K562 (cell line): ENCODE results near the gene SOX15. TPM values are rescaled to one million over a fixed set of nuclear protein-coding genes. Genes with fewer than 3 reads are reported as not detected.

Experiments used
- BCOR ChIP-seq: fragments of 450-650 bp; IDR thresholded peaks from 2 replicates; pipeline ENCODE4 v1.6.1; 2016
- CBFA2T3 ChIP-seq: fragments of 450-650 bp; IDR thresholded peaks from 2 replicates; pipeline ENCODE4 v1.6.1; 2017
- CGGBP1 ChIP-seq: fragments of 250-450 bp; sonication (Bioruptor Pico); IDR thresholded peaks from 2 replicates; pipeline ENCODE4 v1.9.0; 2021; ENCODE audit warnings: mild to moderate bottlenecking
- CREB1 ChIP-seq, 2 experiments: sonication (generic) in 1 of 2; formaldehyde crosslinking in 1 of 2; IDR thresholded peaks; 2 replicates each; pipeline versions ENCODE4 v1.6.1 to v1.8.0; 2012 to 2022; ENCODE audit warnings: inconsistent platforms in 1 of 2, mild to moderate bottlenecking in 1 of 2, missing genetic modification reagents in 1 of 2, moderate library complexity in 1 of 2
- CREM ChIP-seq: IDR thresholded peaks from 2 replicates; pipeline ENCODE4 v1.6.1; 2014; ENCODE audit warnings: antibody characterized with exemption, low read depth
- HINFP ChIP-seq: fragments of 450-650 bp; conservative IDR thresholded peaks from 2 replicates; pipeline ENCODE4 v1.6.1; 2016; ENCODE audit warnings: missing genetic modification characterization, low read depth, mild to moderate bottlenecking, control low read depth, missing compliant biosample characterization
- KLF13 ChIP-seq: fragments of 450-650 bp; IDR thresholded peaks from 2 replicates; pipeline ENCODE4 v1.6.1; 2016; ENCODE audit warnings: missing genetic modification characterization, low read depth, mild to moderate bottlenecking, missing compliant biosample characterization, moderate library complexity, borderline replicate concordance
- KLF16 ChIP-seq: IDR thresholded peaks from 2 replicates; pipeline ENCODE4 v1.6.1; 2016; ENCODE audit warnings: antibody characterized with exemption
- MIER1 ChIP-seq: fragments of 450-650 bp; IDR thresholded peaks from 2 replicates; pipeline ENCODE4 v1.6.1; 2016; ENCODE audit warnings: antibody characterized with exemption, mild to moderate bottlenecking, low read depth
- MTF1 ChIP-seq: fragments of 250-450 bp; sonication (Bioruptor Pico); IDR thresholded peaks from 2 replicates; pipeline ENCODE4 v1.9.0; 2021; ENCODE audit warnings: moderate library complexity, mild to moderate bottlenecking, inconsistent platforms, borderline replicate concordance
- MYNN ChIP-seq, 2 experiments: sonication (generic); formaldehyde crosslinking in 1 of 2; IDR thresholded peaks; 2 replicates each; pipeline versions ENCODE4 v1.5.0 to v1.6.1; 2016 to 2020; ENCODE audit warnings: antibody characterized with exemption in 1 of 2, missing genetic modification reagents in 1 of 2
- NR2C1 ChIP-seq, 2 experiments: fragments of 450-650 bp; IDR thresholded peaks; 2 replicates each; pipeline ENCODE4 v1.6.1; 2017; ENCODE audit warnings: mild to moderate bottlenecking in 2 of 2, antibody characterized with exemption in 1 of 2, inconsistent platforms in 1 of 2, missing compliant biosample characterization in 1 of 2, missing genetic modification characterization in 1 of 2
- POLR2AphosphoS5 ChIP-seq: IDR thresholded peaks from 2 replicates; pipeline ENCODE4 v1.6.1; 2011; ENCODE audit warnings: mild to moderate bottlenecking, low read depth, low read length, moderate library complexity; ENCODE audit not compliant: control insufficient read depth, insufficient read depth
- SMAD2 ChIP-seq: fragments of 150-350 bp; IDR thresholded peaks from 2 replicates; pipeline ENCODE4 v1.6.1; 2014; ENCODE audit warnings: low read depth, mild to moderate bottlenecking, low read length
- STAT5A ChIP-seq: IDR thresholded peaks from 2 replicates; pipeline ENCODE4 v1.6.1; 2012; ENCODE audit warnings: low read length, inconsistent platforms, borderline replicate concordance
- TAF1 ChIP-seq: IDR thresholded peaks from 2 replicates; pipeline ENCODE4 v1.6.1; 2011; ENCODE audit warnings: mild to moderate bottlenecking, low read length, moderate library complexity; ENCODE audit not compliant: insufficient read depth, control insufficient read depth, severe bottlenecking; ENCODE audit errors: extremely low read depth
- TEAD4 ChIP-seq, 2 experiments: sonication (generic) in 1 of 2; formaldehyde crosslinking in 1 of 2; IDR thresholded peaks; 2 replicates each; pipeline versions ENCODE4 v1.6.1 to v1.8.0; 2012 to 2022; ENCODE audit warnings: borderline replicate concordance in 1 of 2, inconsistent platforms in 1 of 2, low read length in 1 of 2, mild to moderate bottlenecking in 1 of 2, missing genetic modification reagents in 1 of 2
- TFAP4 ChIP-seq: sonication (generic); formaldehyde crosslinking; IDR thresholded peaks from 2 replicates; pipeline ENCODE4 v1.8.0; 2022; ENCODE audit warnings: missing genetic modification reagents, mild to moderate bottlenecking, moderate library complexity, borderline replicate concordance
- ZNF253 ChIP-seq: fragments of 250-450 bp; sonication (Bioruptor Pico); conservative IDR thresholded peaks from 2 replicates; pipeline ENCODE4 v1.6.1; 2021; ENCODE audit warnings: mild to moderate bottlenecking
- ZNF398 ChIP-seq: fragments of 250-450 bp; sonication (Bioruptor Pico); IDR thresholded peaks from 2 replicates; pipeline ENCODE4 v1.8.0; 2021; ENCODE audit warnings: moderate library complexity, mild to moderate bottlenecking, inconsistent platforms
- ZNF408 ChIP-seq: fragments of 250-450 bp; sonication (Bioruptor Pico); IDR thresholded peaks from 2 replicates; pipeline ENCODE4 v1.4.0; 2020; ENCODE audit warnings: low read depth, mild to moderate bottlenecking, moderate library complexity
- ZNF431 ChIP-seq: sonication (generic); formaldehyde crosslinking; IDR thresholded peaks from 2 replicates; pipeline ENCODE4 v1.8.0; 2022; ENCODE audit warnings: mild to moderate bottlenecking, missing genetic modification reagents
- polyA plus RNA-seq, 8 experiments: library from polyadenylated mRNA; depleted of rRNA in 4 of 8; stranded (reverse) in 5 of 8; unstranded in 3 of 8; fragments of >200 nt; fragmentation: Nextera tagmentation in 2 of 8; fragmentation: Illumina TruSeq in 1 of 8; extraction: Ambion mirVana in 2 of 8; extraction: Trizol in 1 of 8; gene quantifications; 2 replicates each; pipeline versions ENCODE4 v1.2.1 to v1.2.3, GENCODE V29; 2011 to 2014; ENCODE audit warnings: inconsistent platforms in 1 of 8, missing spikeins in 1 of 8
- total RNA-seq, 7 experiments: library from RNA; depleted of rRNA in 6 of 7; stranded (reverse); fragments of >200 nt in 6 of 7; fragmentation: Illumina TruSeq in 2 of 7; extraction: Trizol in 2 of 7; gene quantifications; 2 replicates each; pipeline versions ENCODE4 v1.2.1 to v1.2.3, GENCODE V29; 2011 to 2021; ENCODE audit warnings: low replicate concordance in 1 of 7

The SOX15 gene
- total and polyA plus RNA-seq, 9 of the 15 experiments (the other 6 are each of a cell fraction or from before 2014, with no cell fraction given), result 0.07 to 0.33 (median 0.19) TPM; not detected in 5

- TF ChIP-seq KLF13 (tag), result no peak
- no peak for TF ChIP-seq MIER1
- TF ChIP-seq STAT5A, result peak; percentile 24; the same call in 1 of the 2 replicates
- TF ChIP-seq TAF1, result no peak
- no peak for TF ChIP-seq BCOR
- no peak for TF ChIP-seq ZNF253
- 0 out of 2 replicates have a peak, but pooled peaks have one; percentile 12 for TF ChIP-seq CREB1 (IDR thresholded peaks at IDR 0.05)
- peak; percentile 21; the same call in 1 of the 2 replicates for TF ChIP-seq CREB1 (CRISPR knock-in tag; IDR thresholded peaks at IDR 0.05)
- peak; percentile 84 for TF ChIP-seq TEAD4 (IDR thresholded peaks at IDR 0.05; ENCODE audit: low read length)
- no peak for TF ChIP-seq TEAD4 (CRISPR knock-in tag; IDR thresholded peaks at IDR 0.05; ENCODE audit: borderline replicate concordance)
- TF ChIP-seq MTF1 (CRISPR knock-in tag), result no peak
- TF ChIP-seq CREM, result 0 out of 2 replicates have a peak, but pooled peaks have one; percentile 27
- TF ChIP-seq CGGBP1 (CRISPR knock-in tag), result no peak
- TF ChIP-seq ZNF431, result no peak
- TF ChIP-seq POLR2AphosphoS5, result peak; percentile 24; the same call in 1 of the 2 replicates
- no peak; the same call in 1 of the 2 replicates for TF ChIP-seq NR2C1 (IDR thresholded peaks at IDR 0.05)
- peak; percentile 20; the same call in 1 of the 2 replicates for TF ChIP-seq NR2C1 (tag; IDR thresholded peaks at IDR 0.05)
- TF ChIP-seq MYNN (IDR thresholded peaks at IDR 0.05), result no peak
- TF ChIP-seq MYNN (CRISPR knock-in tag; IDR thresholded peaks at IDR 0.05), result no peak
- peak; percentile 95 for TF ChIP-seq TFAP4 (CRISPR knock-in tag)
- TF ChIP-seq ZNF408, result no peak
- TF ChIP-seq ZNF398, result no peak
- peak; percentile 75; the same call in 1 of the 2 replicates for TF ChIP-seq KLF16
- TF ChIP-seq SMAD2, result no peak
- 0 out of 2 replicates have a peak, but pooled peaks have one; percentile 10 for TF ChIP-seq HINFP (tag)
- TF ChIP-seq CBFA2T3, result peak; percentile 68
Observed at GRCh38 chr17:7627250-7628121, 37.6 kb upstream of the SOX15 start, which contains the start of gene SAT2 (continued).
